HEK293 (cell line): ENCODE measurements around the gene MTFP1.

Experiments used
- CTCF ChIP-seq: fragments of 450-650 bp; formaldehyde crosslinking; IDR thresholded peaks from 2 replicates; pipeline ENCODE4 v1.5.1; 2016; ENCODE audit warnings: missing biosample characterization, missing genetic modification characterization
- ELK4 ChIP-seq: IDR thresholded peaks from 2 replicates; pipeline ENCODE4 v1.6.1; 2011; ENCODE audit warnings: mild to moderate bottlenecking, low read depth, low read length, borderline replicate concordance
- ZBTB21 ChIP-seq: fragments of 450-650 bp; formaldehyde crosslinking; IDR thresholded peaks from 2 replicates; pipeline ENCODE4 v1.5.1; 2017; ENCODE audit warnings: missing biosample characterization, missing genetic modification characterization
- ZBTB49 ChIP-seq: fragments of 450-650 bp; formaldehyde crosslinking; IDR thresholded peaks from 2 replicates; pipeline ENCODE4 v1.5.1; 2016; ENCODE audit warnings: missing biosample characterization, missing genetic modification characterization, low read depth
- ZNF121 ChIP-seq: fragments of 450-650 bp; formaldehyde crosslinking; IDR thresholded peaks from 2 replicates; pipeline ENCODE4 v1.5.1; 2016; ENCODE audit warnings: missing biosample characterization, missing genetic modification characterization
- ZNF133 ChIP-seq: fragments of 450-650 bp; formaldehyde crosslinking; IDR thresholded peaks from 2 replicates; pipeline ENCODE4 v1.5.1; 2016; ENCODE audit warnings: missing biosample characterization, missing genetic modification characterization
- ZNF19 ChIP-seq: fragments of 450-650 bp; formaldehyde crosslinking; IDR thresholded peaks from 2 replicates; pipeline ENCODE4; 2016; ENCODE audit warnings: missing biosample characterization, missing genetic modification characterization, low read depth
- ZNF24 ChIP-seq: fragments of 450-650 bp; formaldehyde crosslinking; IDR thresholded peaks from 2 replicates; pipeline ENCODE4 v1.5.1; 2016; ENCODE audit warnings: missing biosample characterization, missing genetic modification characterization
- ZNF292 ChIP-seq: fragments of 450-650 bp; formaldehyde crosslinking; IDR thresholded peaks from 2 replicates; pipeline ENCODE4 v1.5.1; 2016; ENCODE audit warnings: low read depth, missing biosample characterization, missing genetic modification characterization, borderline replicate concordance
- ZNF548 ChIP-seq: fragments of 450-650 bp; formaldehyde crosslinking; IDR thresholded peaks from 2 replicates; pipeline ENCODE4 v1.5.1; 2016; ENCODE audit warnings: missing biosample characterization, missing genetic modification characterization
- ZNF561 ChIP-seq: fragments of 450-650 bp; IDR thresholded peaks from 2 replicates; pipeline ENCODE4 v1.5.1; 2018; ENCODE audit warnings: missing biosample characterization, missing genetic modification characterization, borderline replicate concordance
- ZNF701 ChIP-seq: fragments of 450-650 bp; formaldehyde crosslinking; IDR thresholded peaks from 2 replicates; pipeline ENCODE4 v1.5.1; 2016; ENCODE audit warnings: missing biosample characterization, missing genetic modification characterization
- ZSCAN4 ChIP-seq: fragments of 450-650 bp; formaldehyde crosslinking; IDR thresholded peaks from 2 replicates; pipeline ENCODE4 v1.5.1; 2017; ENCODE audit warnings: missing biosample characterization, missing genetic modification characterization

- TF ChIP-seq ZNF292 (tag by site-specific recombination) (no peak), ZNF24 (tag by site-specific recombination) (no peak), ZNF548 (no peak), CTCF (tag by site-specific recombination) (peak; percentile 53; the same call in 1 of the 2 replicates), ZNF121 (tag by site-specific recombination) (no peak), ELK4 (no peak), ZNF561 (tag by site-specific recombination) (0 out of 2 replicates have a peak, but pooled peaks have one; percentile 25), ZBTB21 (no peak), ZSCAN4 (no peak), ZNF19 (tag by site-specific recombination) (no peak), ZNF701 (tag by site-specific recombination) (no peak), ZNF133 (tag by site-specific recombination) (no peak), ZBTB49 (tag by site-specific recombination) (no peak)
Measured at GRCh38 chr22:30390974-30391691, 34.4 kb upstream of the MTFP1 start.
